SK-N-DZ (cell line): Measurements from ENCODE around the gene SPAG5.

Experiments used
- DNase-seq: peaks from one replicate; pipeline ENCODE4 v3.0.0-alpha.2; 2015; ENCODE audit warnings: low spot score

Gene SPAG5

GRCh38 chr17:28545141-28545503 is 53.7 kb downstream of the SPAG5 start:
- no peak for DNase-seq

- DNase-seq = no peak
Measured at GRCh38 chr17:28544402-28545140, 54.3 kb downstream of the SPAG5 start.

- no peak for DNase-seq
Measured at GRCh38 chr17:28541439-28541838, 57.4 kb downstream of the SPAG5 start.

GRCh38 chr17:28540231-28540630 is 58.6 kb downstream of the SPAG5 start:
- no peak for DNase-seq

- DNase-seq = no peak
Measured at GRCh38 chr17:28538296-28538895, 60.4 kb downstream of the SPAG5 start.

GRCh38 chr17:28537219-28537610 is 61.6 kb downstream of the SPAG5 start:
- DNase-seq = no peak

- DNase-seq = no peak
Measured at GRCh38 chr17:28536532-28537218, 62.1 kb downstream of the SPAG5 start.

GRCh38 chr17:28534740-28535375 is 64.0 kb downstream of the SPAG5 start:
- DNase-seq = no peak

- DNase-seq = no peak
Measured at GRCh38 chr17:28533091-28533807, 65.6 kb downstream of the SPAG5 start.

GRCh38 chr17:28532050-28532960 is 66.5 kb downstream of the SPAG5 start:
- DNase-seq = no peak

- DNase-seq = no peak
Measured at GRCh38 chr17:28530926-28531325, 67.9 kb downstream of the SPAG5 start.

- no peak for DNase-seq
Measured at GRCh38 chr17:28530250-28530649, 68.6 kb downstream of the SPAG5 start.

GRCh38 chr17:28529013-28529400 is 69.8 kb downstream of the SPAG5 start:
- DNase-seq = no peak

- peak; percentile 41 for DNase-seq
Measured at GRCh38 chr17:28528327-28529012, 70.4 kb downstream of the SPAG5 start.

- DNase-seq = no peak
Measured at GRCh38 chr17:28527859-28528258, 71.0 kb downstream of the SPAG5 start.
